Ascending aorta (tissue), 2 donors: ENCODE measurements around the gene GJB3. TPM values are rescaled to one million over a fixed set of nuclear protein-coding genes. Genes with fewer than 3 reads are reported as not detected.
A peak's percentile ranks its signal among the peaks of the same experiment; 100 is the strongest.

Experiments
- DNase-seq, 2 donors: peaks; one replicate each; pipeline ENCODE4 v3.0.0-alpha.2; 2019; ENCODE audit warnings: low spot score in 2 of 2
- H3K27ac ChIP-seq, 2 donors: fragments of 200-600 bp; sonication (generic); one replicate each; pipeline ENCODE4 v1.5.1; 2016 to 2017; ENCODE audit warnings: mild to moderate bottlenecking in 1 of 2
- H3K27me3 ChIP-seq: fragments of 200-600 bp; sonication (generic); one replicate; pipeline ENCODE4 v1.5.1; 2017
- H3K36me3 ChIP-seq, 2 donors: fragments of 200-600 bp; sonication (generic); one replicate each; pipeline ENCODE4 v1.5.1; 2016
- H3K4me1 ChIP-seq, 2 donors: fragments of 200-600 bp; sonication (generic); one replicate each; pipeline ENCODE4 v1.5.1; 2016 to 2017; ENCODE audit warnings: mild to moderate bottlenecking in 1 of 2
- H3K4me3 ChIP-seq, 2 donors: fragments of 200-600 bp; sonication (generic); one replicate each; pipeline ENCODE4 v1.5.1; 2016 to 2017; ENCODE audit warnings: mild to moderate bottlenecking in 1 of 2
- H3K9me3 ChIP-seq, 2 donors: fragments of 200-600 bp; sonication (generic); one replicate each; pipeline ENCODE4 v1.5.1; 2016
- CTCF ChIP-seq, 3 experiments: fragments of 200-600 bp in 2 of 3; fragments of 450-650 bp in 1 of 3; sonication (generic) in 2 of 3; IDR thresholded peaks; one replicate each; pipeline ENCODE4 v1.5.1; 2016 to 2019; ENCODE audit warnings: antibody characterized with exemption in 3 of 3, mild to moderate bottlenecking in 1 of 3, moderate library complexity in 1 of 3
- intact Hi-C: fragments of 100-400 bp; cut with DNase I; formaldehyde crosslinking; loops from one replicate; pipeline ENCODE4 v1.15.1; 2023
- total RNA-seq: library from RNA; depleted of rRNA; stranded (reverse); fragments of >200 nt; gene quantifications from one replicate; pipeline ENCODE4 v1.1.0, GENCODE V29; 2016

GJB3 gene
- total RNA-seq, 1 donor from 2014 or later, result not detected

- no peak for TF ChIP-seq CTCF (IDR thresholded peaks at IDR 0.05)
- no peaks in the 10 kb centered on the region for H3K36me3 ChIP-seq
- intact Hi-C loops, result no loop called here
- peaks cover 3 to 27% of the 10 kb centered on the region in 2 donors for H3K4me1 ChIP-seq
- H3K4me3 ChIP-seq, result peak overlapping the region in 1 of 2 donors; percentile 31
- H3K27ac ChIP-seq, result peak overlapping the region; percentile 86 to 87
- DNase-seq, result no peak
- H3K9me3 ChIP-seq, result peaks cover 0 to 9% of the 10 kb centered on the region in 2 donors
- H3K27me3 ChIP-seq, result no peaks in the 10 kb centered on the region
Measured at GRCh38 chr1:34824817-34825454, 43.9 kb downstream of the GJB3 start.

GRCh38 chr1:34825455-34826091 lies 44.6 kb downstream of the GJB3 start:
- H3K36me3 ChIP-seq, result no peaks in the 10 kb centered on the region
- peak in 1 of 2 donors; percentile 66 for DNase-seq
- H3K27me3 ChIP-seq, result no peaks in the 10 kb centered on the region
- H3K4me1 ChIP-seq, result peaks cover 3 to 30% of the 10 kb centered on the region in 2 donors
- TF ChIP-seq CTCF (IDR thresholded peaks at IDR 0.05), result no peak
- peak overlapping the region in 1 of 2 donors; percentile 31 for H3K4me3 ChIP-seq
- peaks cover 0 to 5% of the 10 kb centered on the region in 2 donors for H3K9me3 ChIP-seq
- peak overlapping the region; percentile 86 to 87 for H3K27ac ChIP-seq
- intact Hi-C loops, result no loop called here

DNA sequence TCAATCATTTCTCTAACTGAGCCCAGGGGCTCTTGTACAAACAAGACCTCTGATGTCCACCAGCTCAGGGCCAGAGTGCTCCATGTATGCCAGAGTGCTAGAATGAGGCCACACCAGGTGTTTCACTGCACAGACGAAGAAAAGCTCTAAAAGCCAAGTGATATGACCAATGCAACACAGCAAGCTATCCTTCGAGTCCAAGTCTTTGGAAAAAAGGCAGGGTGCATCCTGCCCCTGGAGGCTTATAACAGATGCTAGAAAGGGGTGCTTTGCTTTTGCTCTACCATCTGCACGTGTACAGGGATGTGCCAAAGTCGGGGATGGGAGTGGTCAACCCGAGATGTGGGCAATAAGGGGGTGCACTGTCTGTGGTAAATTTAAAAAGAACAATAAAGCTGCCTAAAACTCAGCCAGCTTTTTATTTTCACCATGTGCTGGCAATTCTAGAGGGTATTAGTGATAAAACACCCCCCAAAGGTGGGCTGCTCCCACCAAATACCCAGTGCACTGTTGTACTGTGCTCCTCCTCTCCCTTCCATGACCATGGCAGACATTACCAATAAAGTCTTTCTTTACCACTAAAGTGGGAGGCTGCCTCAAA lies 46.4 kb downstream of the GJB3 start:
- intact Hi-C loops, result no loop called here
- H3K36me3 ChIP-seq, result no peaks in the 10 kb centered on the region
- no peaks in the 10 kb centered on the region for H3K9me3 ChIP-seq
- no peak overlapping the region for H3K4me3 ChIP-seq
- H3K4me1 ChIP-seq, result peaks cover 3 to 30% of the 10 kb centered on the region in 2 donors
- H3K27me3 ChIP-seq, result no peaks in the 10 kb centered on the region
- H3K27ac ChIP-seq, result peak overlapping the region; percentile 55 to 59
- no peak for DNase-seq
- TF ChIP-seq CTCF (IDR thresholded peaks at IDR 0.05), result no peak

GRCh38 chr1:34828611-34829010 lies 47.6 kb downstream of the GJB3 start:
- no peaks in the 10 kb centered on the region for H3K9me3 ChIP-seq
- peak overlapping the region; percentile 55 to 59 for H3K27ac ChIP-seq
- peak in 1 of 2 donors; percentile 45 for DNase-seq
- no peaks in the 10 kb centered on the region for H3K36me3 ChIP-seq
- peaks cover 6 to 30% of the 10 kb centered on the region in 2 donors for H3K4me1 ChIP-seq
- TF ChIP-seq CTCF (IDR thresholded peaks at IDR 0.05), result no peak
- no peak overlapping the region for H3K4me3 ChIP-seq
- intact Hi-C loops, result no loop called here
- H3K27me3 ChIP-seq, result no peaks in the 10 kb centered on the region

GRCh38 chr1:34829250-34829649 lies 48.2 kb downstream of the GJB3 start:
- peak overlapping the region; percentile 55 to 59 for H3K27ac ChIP-seq
- H3K27me3 ChIP-seq, result no peaks in the 10 kb centered on the region
- H3K4me3 ChIP-seq, result no peak overlapping the region
- H3K36me3 ChIP-seq, result no peaks in the 10 kb centered on the region
- H3K9me3 ChIP-seq, result no peaks in the 10 kb centered on the region
- intact Hi-C loops, result no loop called here
- H3K4me1 ChIP-seq, result peaks cover 6 to 30% of the 10 kb centered on the region in 2 donors
- peak in 1 of 2 donors; percentile 62 for DNase-seq
- no peak for TF ChIP-seq CTCF (IDR thresholded peaks at IDR 0.05)
